Measurements from ENCODE around the gene B4GALT2.
A peak's percentile ranks its signal among the peaks of the same experiment; 100 is the strongest.

B4GALT2 gene

DNA sequence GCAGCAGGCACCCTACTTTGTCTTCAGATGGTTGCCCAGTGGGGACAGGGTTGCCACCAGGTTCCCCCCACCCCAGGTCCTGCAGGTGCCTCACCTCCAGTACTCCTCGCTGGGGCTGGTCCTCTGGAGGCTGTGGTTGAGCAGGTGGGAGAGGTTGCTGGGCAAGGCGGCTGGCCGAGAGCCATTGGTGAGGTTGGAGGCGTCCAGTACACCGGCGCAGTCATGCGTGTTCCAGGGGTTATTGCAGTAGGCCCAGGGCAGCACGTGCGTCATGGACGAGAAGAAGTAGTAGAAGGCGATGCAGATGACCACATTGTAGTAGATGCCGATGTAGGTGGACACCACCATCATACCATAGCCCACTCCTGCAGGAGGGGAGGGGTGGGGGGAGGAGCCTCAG, 29.2 kb downstream of the B4GALT2 start:
- no peak for DNase-seq

DNA sequence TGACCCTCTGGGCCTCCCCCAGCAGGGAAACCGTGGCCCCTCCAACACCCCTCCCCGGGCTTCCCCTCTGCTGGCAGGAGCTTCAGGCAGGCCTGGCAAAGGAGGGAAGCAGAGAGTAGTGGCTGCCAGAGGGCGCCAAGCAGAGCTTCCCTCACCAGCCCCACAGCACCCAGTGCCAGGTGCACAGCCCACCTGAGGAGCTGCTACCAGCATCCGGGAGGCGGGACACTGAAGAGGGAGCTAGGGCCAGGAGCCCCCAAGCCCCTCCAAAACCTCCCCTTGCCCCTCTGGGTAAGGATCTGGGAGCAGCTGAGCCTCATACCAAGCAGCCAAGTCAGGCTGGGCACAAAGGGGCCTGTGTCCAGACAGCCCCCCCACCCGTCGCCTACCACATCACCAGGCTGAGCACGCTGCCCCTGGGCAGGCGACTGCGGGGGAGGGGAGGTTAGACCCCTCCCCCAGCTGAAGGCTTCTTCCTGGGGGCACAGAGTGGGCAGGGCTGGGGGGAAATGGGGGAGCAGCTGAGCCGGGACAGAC, 32.0 kb downstream of the B4GALT2 start:
- DNase-seq, result no peak

DNA sequence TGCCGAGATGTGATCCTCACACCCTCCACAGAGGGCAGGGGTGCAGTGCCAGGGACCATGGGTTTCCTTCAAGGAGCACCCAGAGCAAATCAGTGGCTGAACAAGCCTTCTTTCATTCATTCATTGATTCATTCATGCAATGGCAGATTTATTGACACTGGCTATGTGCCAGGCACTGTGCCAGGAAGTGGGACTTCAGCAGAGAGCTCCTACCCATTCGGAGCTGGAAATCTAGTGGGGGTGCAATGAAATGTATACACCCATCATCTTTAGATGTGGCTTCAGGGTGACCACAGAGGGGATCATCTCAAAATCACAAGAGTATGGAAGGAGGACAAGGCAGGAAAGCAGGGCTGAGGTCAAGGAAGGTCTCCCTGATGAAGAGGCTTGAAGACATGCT, 33.4 kb downstream of the B4GALT2 start:
- no peak for DNase-seq

DNA sequence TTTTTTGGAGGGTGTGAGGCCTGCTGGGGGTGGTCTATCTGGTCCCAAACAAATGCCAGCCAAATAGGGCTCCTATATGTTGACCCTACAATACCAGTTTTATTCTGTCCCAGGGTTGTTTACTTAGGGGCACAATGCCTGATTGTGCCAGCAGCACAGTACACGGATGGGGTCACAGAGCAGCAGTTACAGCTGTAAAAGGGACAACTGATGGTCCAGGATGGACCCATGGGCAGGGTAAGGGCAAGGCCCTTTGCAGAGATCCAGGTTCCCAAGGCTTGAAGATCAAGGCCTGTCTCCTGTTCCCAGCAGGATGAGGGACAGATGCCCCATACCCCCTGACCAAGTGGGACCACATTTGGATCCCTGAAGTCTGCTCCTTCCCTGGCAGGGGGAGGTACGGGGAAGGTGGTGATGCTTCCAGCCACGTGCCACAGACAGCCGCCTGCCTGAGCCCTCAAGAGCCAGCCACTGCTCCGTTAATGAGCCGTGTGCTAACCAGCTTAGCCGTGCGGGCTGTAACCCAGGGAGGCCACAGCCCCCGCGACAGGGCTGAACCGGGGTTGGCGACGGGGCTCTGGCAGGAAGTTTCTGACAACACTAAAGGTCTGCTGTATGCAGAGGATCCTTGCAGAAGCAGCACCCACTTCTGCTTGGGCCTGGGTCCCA, 34.1 kb downstream of the B4GALT2 start:
- no peak for DNase-seq

DNA sequence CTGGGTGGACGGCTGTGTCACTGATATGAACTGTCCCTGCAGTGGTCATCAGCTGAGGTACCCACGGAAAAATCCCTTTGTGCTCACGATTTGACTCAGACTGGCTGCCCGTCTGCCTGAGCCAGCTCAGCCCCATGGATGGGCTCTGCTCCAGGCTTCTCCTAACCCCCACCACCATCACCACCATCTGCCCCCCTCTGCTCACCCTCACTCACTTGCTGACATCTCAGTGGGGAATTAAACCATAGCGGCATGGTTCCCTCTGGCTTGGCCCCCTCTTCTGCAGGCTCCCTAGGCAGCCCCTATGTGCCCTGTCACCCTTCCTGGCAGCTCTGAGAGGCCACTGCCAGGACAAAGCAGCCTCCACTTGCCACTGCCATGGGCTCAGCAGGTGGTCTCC, 34.9 kb downstream of the B4GALT2 start:
- no peak for DNase-seq

DNA sequence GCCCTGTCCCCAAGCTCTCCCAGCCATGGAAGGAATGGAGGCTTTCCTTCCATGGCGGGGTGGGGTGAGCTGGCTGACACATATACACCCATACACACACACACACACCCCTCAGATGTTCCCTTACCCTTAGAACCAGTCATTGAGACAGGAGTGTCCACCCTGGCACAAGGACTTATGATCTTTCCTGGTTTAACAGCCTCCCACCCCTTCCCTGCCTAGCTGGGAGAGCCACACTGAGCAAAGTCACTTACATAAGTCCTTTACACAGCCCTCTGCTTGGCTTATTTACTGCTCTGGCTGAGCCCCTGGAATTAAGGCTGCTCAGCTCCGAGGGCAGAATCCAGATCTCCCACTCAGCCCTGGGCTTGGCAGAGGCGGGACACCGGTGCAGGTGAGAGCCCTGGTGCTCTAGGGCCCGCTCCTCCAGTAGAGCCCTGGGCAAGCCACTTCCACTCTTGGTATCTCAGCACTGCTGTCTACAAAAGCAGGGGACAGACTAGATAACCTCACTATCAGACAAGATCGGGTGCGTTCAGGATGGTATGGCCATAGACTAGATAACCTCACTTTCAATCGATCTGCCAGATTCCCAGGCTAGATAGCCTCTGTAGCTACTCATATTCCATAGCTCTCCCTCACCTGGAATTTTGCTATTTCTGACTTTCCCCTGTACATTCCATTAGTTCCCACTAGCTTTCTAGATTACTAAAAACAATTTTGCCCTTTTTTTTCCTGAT, 35.5 kb downstream of the B4GALT2 start:
- DNase-seq, result no peak

DNA sequence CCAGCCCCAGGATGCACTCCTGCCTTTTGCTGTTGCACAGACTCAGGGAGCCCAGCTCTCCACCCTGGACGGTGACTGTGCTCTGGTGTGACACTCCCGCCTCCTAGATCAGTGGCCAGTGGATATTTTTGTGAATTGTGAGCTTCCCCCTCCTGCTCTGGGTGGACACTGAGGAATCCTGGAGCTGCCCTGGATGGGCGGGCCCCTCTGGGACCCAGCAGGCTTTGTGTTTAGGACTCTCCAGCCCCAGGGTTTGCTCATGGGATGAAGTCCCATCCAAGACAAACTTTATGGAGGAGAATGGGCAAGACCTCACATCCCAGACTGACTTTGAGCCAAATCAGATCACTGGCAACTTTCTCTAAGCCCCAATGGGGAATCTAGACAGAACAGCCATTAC, 36.2 kb downstream of the B4GALT2 start:
- DNase-seq, result no peak

DNA sequence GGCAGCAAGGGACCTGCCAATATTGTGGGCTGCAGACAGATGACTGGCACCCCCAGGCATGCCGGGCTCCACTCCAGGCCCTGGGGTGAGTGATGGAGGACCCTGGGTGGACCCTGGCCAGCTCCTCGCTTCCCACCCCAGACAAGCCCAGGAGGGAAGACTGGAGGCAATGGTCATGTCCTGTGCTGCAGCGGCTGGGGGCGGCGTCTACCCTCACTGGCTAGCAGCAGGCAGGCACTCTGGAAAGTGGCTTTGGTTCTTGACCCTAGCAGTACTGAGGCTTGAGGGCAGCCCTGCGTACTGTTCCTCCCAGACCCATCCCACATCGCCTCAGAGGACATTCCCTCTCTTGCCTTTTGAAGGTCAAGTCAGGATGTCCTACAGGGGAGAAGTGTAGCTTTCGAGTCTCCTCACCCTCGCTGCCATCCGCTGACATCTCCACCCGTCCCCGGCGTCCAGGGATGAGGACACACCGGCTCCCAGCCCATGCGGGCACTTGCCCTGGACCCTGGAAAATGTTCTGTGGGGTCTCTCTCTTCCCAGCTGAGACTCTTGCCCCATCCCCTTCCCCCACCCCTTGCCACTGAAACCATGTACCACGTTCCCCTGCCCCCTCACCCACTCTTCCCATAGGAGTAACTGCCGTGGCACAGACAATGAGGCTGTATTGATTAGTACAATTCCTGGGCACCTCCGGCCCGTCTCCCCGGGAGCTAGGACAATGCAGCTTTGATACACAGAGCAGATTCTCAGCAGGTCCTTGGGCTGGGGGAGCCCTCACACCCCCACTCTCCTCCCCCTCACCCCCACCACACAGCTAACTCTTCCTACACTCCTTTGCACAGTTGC, 37.3 kb downstream of the B4GALT2 start:
- DNase-seq, result no peak

DNA sequence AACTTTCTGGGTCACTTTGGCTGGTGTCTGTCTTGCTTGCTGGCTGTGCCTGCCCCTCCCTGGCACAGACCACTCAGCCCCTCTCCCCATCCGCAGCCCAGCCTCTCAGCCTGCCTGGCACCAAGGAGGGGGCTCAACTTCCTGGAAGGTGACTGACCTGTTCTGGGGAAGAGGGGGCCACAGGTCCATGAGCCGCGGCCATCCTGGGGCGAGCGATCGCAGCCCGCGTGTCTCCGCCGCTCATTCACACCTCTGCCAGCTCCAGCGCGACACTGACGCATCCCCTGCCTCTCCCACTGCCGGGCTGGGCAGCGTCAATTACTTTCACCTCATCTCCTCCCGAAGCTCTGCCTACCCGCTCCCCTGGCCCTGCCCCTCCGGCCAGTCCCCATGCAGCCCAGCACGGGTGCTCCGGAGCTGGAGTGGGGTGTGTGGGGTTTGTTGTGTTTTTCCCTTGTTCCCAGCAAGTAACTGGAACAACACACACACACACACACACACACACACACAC, 37.9 kb downstream of the B4GALT2 start:
- no peak for DNase-seq

DNA sequence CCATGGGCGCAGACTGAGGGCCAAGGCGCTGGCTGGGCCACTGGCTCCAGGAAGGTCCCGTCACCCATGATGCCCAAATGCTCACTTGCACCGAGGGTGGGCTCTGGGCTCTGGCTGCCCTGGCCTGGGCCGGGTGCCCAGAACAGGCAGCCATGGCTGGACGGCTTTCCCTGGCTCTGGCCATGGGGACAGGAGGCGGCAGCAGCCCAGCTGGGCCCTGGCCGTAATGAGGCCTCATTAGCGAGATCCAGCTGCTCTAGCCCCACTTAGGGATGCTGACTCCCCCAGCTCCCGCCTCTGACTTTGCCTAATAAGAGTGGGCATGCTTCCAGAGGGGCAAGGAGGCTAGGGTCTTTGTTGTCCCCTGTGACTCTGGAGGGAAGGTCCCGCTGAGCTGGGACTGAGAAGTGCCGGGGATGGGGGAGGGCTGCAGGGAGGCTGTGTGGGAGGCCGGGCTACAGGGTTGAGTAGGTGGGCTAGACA, 40.5 kb downstream of the B4GALT2 start:
- no peak for DNase-seq

DNA sequence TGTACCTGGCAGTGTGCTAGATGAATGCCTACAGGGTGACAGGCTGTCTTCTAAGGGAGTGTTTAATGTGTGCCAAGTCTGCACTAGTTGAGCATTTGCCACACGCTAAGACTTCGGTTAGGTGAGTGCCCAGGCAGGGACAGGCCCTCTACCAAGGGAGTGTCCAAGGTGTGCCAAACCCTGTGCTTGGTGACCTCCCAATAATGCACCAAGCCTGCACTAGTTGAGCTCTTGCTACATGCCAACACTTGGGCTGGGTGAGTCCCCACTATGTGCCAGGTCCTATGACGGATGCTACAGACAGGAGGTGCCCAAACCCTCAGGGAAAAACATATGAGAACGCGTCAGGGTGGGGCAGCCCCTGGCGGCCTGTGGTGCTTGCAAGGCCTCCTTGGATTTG, 41.5 kb downstream of the B4GALT2 start:
- DNase-seq, result no peak

DNA sequence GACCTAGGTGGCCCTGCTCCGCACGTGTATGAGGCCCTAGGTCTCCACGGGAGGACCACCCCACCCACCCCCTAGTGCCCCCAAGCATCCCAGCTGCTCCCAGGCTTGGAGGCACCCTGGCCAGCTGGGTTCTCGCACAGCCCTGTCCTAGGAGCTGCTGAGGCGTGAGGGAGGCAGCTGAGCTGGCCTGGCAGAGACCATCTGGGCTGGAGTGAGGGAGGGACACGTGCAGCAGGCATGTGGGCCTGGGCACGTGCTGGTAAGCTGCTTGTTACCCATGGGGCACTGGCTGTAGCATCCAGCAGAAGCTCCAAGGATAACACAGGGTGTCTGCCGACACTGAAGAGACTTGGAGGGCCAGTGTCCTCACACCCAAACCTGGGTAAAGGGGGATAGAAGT, 42.1 kb downstream of the B4GALT2 start:
- DNase-seq, result no peak

DNA sequence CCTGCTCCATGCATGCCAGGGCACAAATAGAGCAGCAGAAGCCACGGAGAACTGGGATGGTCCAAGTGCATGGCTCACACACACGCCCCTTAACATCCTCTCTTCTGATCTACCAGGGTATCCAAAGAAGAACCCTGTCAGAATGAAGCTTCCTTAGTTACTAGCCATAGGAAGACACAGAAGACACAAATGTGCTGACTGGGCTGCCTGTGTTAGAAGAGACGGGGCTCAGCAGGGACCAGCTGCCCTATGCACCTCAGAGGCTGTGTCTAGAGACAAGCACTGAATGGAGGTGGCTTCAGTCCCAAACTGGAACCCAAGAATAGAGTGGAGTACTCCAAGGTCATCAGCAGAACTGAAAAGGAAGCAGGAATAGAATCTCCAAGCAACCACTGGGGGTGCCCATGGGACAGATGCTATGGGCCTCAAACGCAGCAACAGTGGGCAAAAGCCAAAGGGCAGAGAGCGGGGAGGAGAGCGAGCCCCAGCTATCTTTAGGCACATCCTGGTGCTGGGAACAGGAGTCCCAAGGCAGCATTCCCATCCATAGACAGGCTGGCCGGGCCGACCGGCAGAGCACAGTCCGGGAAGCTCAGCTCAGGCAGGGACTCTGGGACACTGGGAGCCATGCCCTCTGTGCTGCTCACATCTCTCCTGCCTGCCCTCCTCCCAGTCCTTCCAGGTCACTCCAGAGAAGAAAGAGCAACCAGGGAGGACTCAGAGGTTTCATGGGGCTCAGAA, 42.7 kb downstream of the B4GALT2 start:
- DNase-seq, result no peak

DNA sequence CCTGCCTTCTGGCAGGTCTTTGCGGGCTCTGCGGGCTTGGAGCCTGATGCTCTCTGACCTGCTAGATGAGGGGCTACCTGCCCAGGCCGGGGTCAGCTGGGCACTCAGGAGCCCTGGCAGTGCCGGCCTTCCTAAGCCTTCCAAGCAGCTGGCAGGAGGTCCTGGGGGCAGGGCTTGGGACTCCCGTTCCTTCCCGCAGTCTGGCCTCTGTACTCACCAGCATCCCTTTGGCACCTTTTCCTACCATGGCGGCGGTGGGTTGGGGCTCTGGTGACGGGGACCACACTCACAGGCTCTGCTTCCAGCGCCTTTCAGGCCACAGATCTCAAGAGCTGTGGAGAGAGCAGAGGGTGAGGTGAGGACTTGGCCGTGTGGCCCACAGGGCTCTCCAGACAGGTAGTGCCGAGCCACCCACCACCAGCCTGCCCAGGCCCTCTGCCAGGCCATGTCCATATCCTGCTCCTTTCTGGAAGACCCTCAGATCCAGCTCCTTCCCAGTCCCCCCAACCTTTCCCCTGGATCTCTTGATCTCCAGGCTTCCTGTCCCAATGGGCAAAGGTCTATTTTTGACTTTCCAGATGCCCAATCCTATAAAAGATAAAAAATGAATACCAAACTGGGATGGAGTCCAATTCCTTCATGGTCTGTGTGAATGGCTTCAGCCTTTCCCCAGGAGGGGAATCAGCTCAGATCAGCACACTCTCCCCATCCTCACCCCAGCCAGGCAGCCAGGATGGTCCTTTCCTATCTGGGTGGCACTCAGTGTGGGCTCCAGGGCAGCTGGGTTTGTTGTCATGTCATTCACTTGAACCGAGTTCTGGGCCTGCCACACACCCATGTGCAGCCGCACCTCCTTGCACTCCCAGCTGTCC, 45.3 kb downstream of the B4GALT2 start:
- DNase-seq, result no peak

DNA sequence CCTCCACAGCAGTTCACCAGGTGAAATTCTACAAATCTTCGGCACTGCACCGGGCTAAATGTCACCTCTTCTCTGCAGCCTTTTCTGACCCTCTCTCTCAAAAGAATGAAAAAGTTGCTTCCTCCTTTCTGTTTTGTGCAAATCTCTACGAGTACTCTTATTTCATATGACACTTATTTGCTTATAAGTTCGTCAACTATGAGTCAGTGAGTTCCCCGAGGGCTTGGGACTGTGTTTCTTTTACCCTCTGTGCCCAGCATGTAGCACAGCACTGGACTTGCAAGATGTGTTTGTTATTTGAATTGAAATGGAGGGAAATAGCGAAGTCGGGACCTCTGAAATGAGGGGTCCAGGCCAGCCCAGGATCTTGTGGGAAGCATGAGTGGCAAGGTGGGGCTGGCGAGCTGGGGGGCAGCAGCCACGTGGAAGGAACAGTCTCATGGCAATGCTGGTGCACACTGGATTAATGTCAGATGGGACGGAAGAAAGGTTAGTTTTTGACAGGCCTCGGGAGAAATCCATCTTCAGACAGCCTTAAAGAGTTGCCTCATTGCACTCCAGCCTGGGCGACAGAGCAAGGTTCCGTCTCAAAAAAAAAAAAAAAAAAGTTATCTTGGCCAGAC, 46.0 kb downstream of the B4GALT2 start:
- no peak for DNase-seq

DNA sequence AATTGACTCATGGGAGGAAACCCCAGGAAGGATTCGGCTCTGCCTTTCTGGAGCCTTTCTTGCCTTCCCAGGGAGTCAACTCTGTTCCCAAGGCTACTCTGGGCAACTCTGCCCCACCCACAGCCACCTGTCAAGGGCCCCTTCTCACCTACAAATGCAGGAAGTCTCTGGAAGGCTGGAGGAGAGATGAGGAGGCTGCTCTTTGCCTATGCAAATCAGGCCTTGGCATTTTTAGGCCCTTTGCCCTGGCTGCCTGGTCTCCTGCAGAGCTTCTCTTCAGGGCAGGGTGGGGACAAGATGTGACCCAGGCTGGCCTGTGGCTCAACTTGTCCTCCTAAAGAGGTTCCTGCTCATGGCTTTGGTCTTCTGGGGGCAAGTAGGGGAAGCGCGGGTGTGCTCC, 46.8 kb downstream of the B4GALT2 start:
- no peak for DNase-seq

DNA sequence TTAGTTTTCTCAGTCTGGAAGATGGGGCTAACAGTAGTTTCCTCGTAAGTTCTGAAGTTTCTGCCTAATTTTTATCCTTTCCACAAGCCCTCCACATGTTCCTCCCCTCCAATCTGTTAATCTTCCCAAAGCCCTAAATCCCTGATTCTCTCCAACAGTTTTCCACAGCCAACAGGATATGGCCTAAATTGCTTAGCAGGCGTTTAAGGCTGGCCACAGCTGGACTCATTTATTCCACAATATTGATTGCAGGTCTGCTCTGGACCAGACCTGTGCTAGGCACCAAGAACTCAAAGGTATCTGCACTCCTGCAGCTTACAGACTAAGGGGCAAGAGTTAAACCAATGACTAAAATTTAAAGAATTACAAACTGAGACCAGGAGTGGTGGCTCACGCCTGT, 48.3 kb downstream of the B4GALT2 start:
- DNase-seq, result no peak

DNA sequence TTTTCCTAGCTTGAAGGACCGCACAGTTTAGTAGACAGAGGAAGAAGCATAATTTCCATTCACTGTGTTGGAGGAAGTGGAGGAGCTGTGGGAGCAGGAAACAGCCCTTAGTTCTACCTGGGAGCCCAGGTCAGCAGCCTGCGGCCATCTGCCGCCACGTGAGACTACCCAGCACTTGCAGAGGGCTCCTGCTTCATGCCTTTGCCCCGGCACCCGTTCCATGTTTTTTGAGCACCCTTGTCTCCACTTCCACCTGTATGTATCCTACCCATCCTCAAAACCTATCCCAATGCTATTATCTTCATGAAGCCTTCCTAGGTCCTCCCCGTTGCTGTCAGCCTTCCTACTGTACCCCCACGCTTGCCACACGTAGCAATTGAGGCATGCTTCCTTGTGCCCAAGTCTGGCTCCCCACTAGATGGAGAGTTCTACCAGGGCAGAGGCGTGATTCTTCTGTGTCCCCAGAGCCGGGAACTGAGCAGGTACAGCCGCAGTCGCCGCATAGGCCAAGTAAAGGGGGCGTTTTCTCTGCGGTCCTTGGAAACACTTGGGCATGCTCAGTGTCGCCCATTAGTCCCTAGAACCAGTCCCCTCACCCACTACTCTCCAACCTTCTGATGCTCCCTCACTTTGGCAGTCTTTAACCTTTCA, 50.4 kb downstream of the B4GALT2 start:
- DNase-seq, result no peak

DNA sequence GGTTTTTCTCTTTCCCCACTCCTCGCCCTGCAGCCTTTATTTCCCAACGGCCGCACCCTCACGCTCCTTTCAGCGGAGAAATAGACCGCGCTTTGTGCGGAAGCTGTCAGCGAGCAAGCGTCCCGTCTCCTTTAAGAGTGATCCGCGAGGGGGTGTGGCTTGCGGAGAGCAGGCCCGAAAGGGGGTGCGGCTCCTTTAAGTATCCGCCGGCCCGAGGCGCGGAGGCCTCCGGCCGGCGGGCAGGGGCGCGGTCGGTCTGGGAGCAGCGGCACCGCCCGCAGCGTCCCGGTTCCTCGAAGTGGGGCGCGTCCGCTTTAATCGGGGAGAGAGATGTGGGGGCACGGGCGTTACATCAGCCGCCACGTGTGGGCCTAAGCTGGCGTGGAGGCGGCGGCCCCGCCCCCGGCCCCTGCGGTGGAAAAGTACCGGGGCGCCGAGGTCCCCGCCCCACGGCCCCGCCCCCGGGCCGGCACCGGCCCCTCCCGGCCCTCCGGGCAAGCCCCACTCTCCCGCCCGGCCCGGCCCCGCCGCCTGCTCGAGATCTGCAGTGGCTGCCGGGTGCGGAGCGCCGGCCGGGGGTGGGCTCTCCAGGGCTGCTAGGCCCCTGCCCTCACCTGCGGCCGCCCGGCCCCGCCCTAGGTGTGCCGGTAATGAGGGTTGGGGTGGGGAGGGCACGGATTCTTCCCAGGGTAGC, 51.0 kb downstream of the B4GALT2 start:
- peak; percentile 90 for DNase-seq
